ENCODE measurements around the gene GNAI1. TPM values are rescaled to one million over a fixed set of nuclear protein-coding genes. Genes with fewer than 3 reads are reported as not detected.

The GNAI1 gene
- total RNA-seq, 1 donor from 2014 or later = 65.8 TPM

GRCh38 chr7:80189638-80190037 is 55.0 kb downstream of the GNAI1 start:
- no peak for DNase-seq (ENCODE audit: low spot score)
- no peak for ATAC-seq
- intact Hi-C loops (cut with DNase I) = no loop called here

- intact Hi-C loops (cut with DNase I) = no loop called here
- DNase-seq (ENCODE audit: low spot score) = no peak
- ATAC-seq = no peak
These were observed 63.0 kb downstream of the GNAI1 start for GRCh38 chr7:80197627-80198026.

GRCh38 chr7:80199051-80199450 is 64.4 kb downstream of the GNAI1 start:
- DNase-seq (ENCODE audit: low spot score) = no peak
- intact Hi-C loops (cut with DNase I) = no loop called here
- no peak for ATAC-seq

GRCh38 chr7:80204454-80204853 is 69.8 kb downstream of the GNAI1 start:
- intact Hi-C loops (cut with DNase I) = no loop called here
- DNase-seq (ENCODE audit: low spot score) = no peak
- no peak for ATAC-seq

GRCh38 chr7:80204919-80205318 is 70.3 kb downstream of the GNAI1 start:
- ATAC-seq (no peak), DNase-seq (ENCODE audit: low spot score) (no peak)
- intact Hi-C loops (cut with DNase I) = no loop called here

GRCh38 chr7:80206763-80207162 is 72.1 kb downstream of the GNAI1 start:
- DNase-seq (ENCODE audit: low spot score) (no peak), ATAC-seq (no peak)
- intact Hi-C loops (cut with DNase I) = no loop called here

GRCh38 chr7:80207501-80207900 is 72.9 kb downstream of the GNAI1 start:
- DNase-seq (ENCODE audit: low spot score) (no peak), ATAC-seq (no peak)
- intact Hi-C loops (cut with DNase I) = no loop called here

- intact Hi-C loops (cut with DNase I) = no loop called here
- ATAC-seq (no peak), DNase-seq (ENCODE audit: low spot score) (no peak)
These were observed 74.1 kb downstream of the GNAI1 start for GRCh38 chr7:80208700-80209099.

GRCh38 chr7:80210400-80210799 is 75.8 kb downstream of the GNAI1 start:
- intact Hi-C loops (cut with DNase I) = no loop called here
- ATAC-seq (no peak), DNase-seq (ENCODE audit: low spot score) (no peak)

- DNase-seq (ENCODE audit: low spot score) (no peak), ATAC-seq (no peak)
- intact Hi-C loops (cut with DNase I) = no loop called here
These were observed 79.2 kb downstream of the GNAI1 start for GRCh38 chr7:80213814-80214213.

- no peak for ATAC-seq
- no peak for DNase-seq (ENCODE audit: low spot score)
- intact Hi-C loops (cut with DNase I) = no loop called here
These were observed 81.1 kb downstream of the GNAI1 start for GRCh38 chr7:80215734-80216133.

- intact Hi-C loops (cut with DNase I) = no loop called here
- no peak for DNase-seq (ENCODE audit: low spot score)
- ATAC-seq = no peak
These were observed 82.6 kb downstream of the GNAI1 start for GRCh38 chr7:80216996-80217842.

- DNase-seq (ENCODE audit: low spot score) (no peak), ATAC-seq (no peak)
- intact Hi-C loops (cut with DNase I) = no loop called here
These were observed 84.1 kb downstream of the GNAI1 start for GRCh38 chr7:80218723-80219122.

GRCh38 chr7:80220022-80220634 is 85.5 kb downstream of the GNAI1 start:
- no peak for DNase-seq (ENCODE audit: low spot score)
- ATAC-seq = no peak
- intact Hi-C loops (cut with DNase I) = no loop called here

- ATAC-seq = no peak
- intact Hi-C loops (cut with DNase I) = no loop called here
These were observed 89.8 kb downstream of the GNAI1 start for GRCh38 chr7:80224415-80224814.

GRCh38 chr7:80225361-80225760 is 90.7 kb downstream of the GNAI1 start:
- DNase-seq (ENCODE audit: low spot score) = no peak
- peak; percentile 50 for ATAC-seq
- intact Hi-C loops (cut with DNase I) = no loop called here

More at GRCh38 chr7:80224415-80224814, 89.8 kb downstream of the GNAI1 start:
- no peak for DNase-seq (ENCODE audit: low spot score)

- intact Hi-C loops (cut with DNase I) = no loop called here
- no peak for DNase-seq (ENCODE audit: low spot score)
- ATAC-seq = no peak
These were observed 92.0 kb downstream of the GNAI1 start for GRCh38 chr7:80226629-80227028.

GRCh38 chr7:80230327-80230726 is 95.7 kb downstream of the GNAI1 start:
- DNase-seq (ENCODE audit: low spot score) (no peak), ATAC-seq (no peak)
- intact Hi-C loops (cut with DNase I) = no loop called here

- intact Hi-C loops (cut with DNase I) = no loop called here
- DNase-seq (ENCODE audit: low spot score) (no peak), ATAC-seq (no peak)
These were observed 97.1 kb downstream of the GNAI1 start for GRCh38 chr7:80231707-80232106.

GRCh38 chr7:80232979-80233724 is 98.5 kb downstream of the GNAI1 start:
- DNase-seq (ENCODE audit: low spot score) = no peak
- ATAC-seq = no peak
- intact Hi-C loops (cut with DNase I) = no loop called here

Measured in sciatic nerve (tissue), 2 donors.